ENCODE results near the gene SPOPL.

- TF ChIP-seq, protein P1, sequence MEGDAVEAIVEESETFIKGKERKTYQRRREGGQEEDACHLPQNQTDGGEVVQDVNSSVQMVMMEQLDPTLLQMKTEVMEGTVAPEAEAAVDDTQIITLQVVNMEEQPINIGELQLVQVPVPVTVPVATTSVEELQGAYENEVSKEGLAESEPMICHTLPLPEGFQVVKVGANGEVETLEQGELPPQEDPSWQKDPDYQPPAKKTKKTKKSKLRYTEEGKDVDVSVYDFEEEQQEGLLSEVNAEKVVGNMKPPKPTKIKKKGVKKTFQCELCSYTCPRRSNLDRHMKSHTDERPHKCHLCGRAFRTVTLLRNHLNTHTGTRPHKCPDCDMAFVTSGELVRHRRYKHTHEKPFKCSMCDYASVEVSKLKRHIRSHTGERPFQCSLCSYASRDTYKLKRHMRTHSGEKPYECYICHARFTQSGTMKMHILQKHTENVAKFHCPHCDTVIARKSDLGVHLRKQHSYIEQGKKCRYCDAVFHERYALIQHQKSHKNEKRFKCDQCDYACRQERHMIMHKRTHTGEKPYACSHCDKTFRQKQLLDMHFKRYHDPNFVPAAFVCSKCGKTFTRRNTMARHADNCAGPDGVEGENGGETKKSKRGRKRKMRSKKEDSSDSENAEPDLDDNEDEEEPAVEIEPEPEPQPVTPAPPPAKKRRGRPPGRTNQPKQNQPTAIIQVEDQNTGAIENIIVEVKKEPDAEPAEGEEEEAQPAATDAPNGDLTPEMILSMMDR (IDR thresholded peaks at IDR 0.05): no peak
- TF ChIP-seq POLR2AphosphoS5 (IDR thresholded peaks at IDR 0.05) (no peak), POLR2A (IDR thresholded peaks at IDR 0.05) (no peak)
Measured at GRCh38 chr2:138522556-138522955, 21.0 kb downstream of the SPOPL start.
